Measurements from ENCODE around the gene ACSS3.

- no peak for TF ChIP-seq CTCF (IDR thresholded peaks at IDR 0.05)
- TF ChIP-seq POLR2A (IDR thresholded peaks at IDR 0.05): no peak
Measured at GRCh38 chr12:81255947-81256346, 178.1 kb downstream of the ACSS3 start.
